Left lung (tissue), 10 donors: ENCODE data around the gene UBE2F. TPM values are rescaled to one million over a fixed set of nuclear protein-coding genes. Genes with fewer than 3 reads are reported as not detected.

Experiments
- ATAC-seq: fragments of 200-7000 bp; cut with Tn5 transposase; one replicate; pipeline ENCODE4 v1.9.1; 2020; ENCODE audit warnings: moderate library complexity
- DNase-seq, 4 donors: peaks; one replicate each; pipeline ENCODE4 v3.0.0-alpha.2; 2013 to 2020
- H3K27ac ChIP-seq, 2 donors: fragments of 200-600 bp; sonication (generic) in 1 of 2; one replicate each; pipeline versions ENCODE4 v1.5.0 to v1.8.0; 2020 to 2021
- H3K27me3 ChIP-seq, 2 donors: fragments of 200-600 bp; sonication (generic) in 1 of 2; one replicate each; pipeline versions ENCODE4 v1.5.0 to v1.8.0; 2020 to 2021
- H3K36me3 ChIP-seq, 2 donors: fragments of 200-600 bp; sonication (generic) in 1 of 2; one replicate each; pipeline versions ENCODE4 v1.5.0 to v1.8.0; 2020 to 2021
- H3K4me1 ChIP-seq, 2 donors: fragments of 200-600 bp; one replicate each; pipeline ENCODE4 v1.8.0; 2021
- H3K4me3 ChIP-seq, 2 donors: fragments of 200-600 bp; sonication (generic) in 1 of 2; one replicate each; pipeline versions ENCODE4 v1.5.0 to v1.8.0; 2020 to 2021; ENCODE audit warnings: mild to moderate bottlenecking in 1 of 2
- H3K9me3 ChIP-seq, 2 donors: fragments of 200-600 bp; sonication (generic) in 1 of 2; one replicate each; pipeline versions ENCODE4 v1.5.0 to v1.8.0; 2020 to 2021
- CTCF ChIP-seq, 2 donors: fragments of 200-600 bp; sonication (generic) in 1 of 2; IDR thresholded peaks; one replicate each; pipeline versions ENCODE4 v1.5.0 to v1.8.0; 2021; ENCODE audit warnings: antibody characterized with exemption in 2 of 2
- intact Hi-C, 2 donors: fragments of 100-400 bp; cut with DNase I; formaldehyde crosslinking; loops; one replicate each; pipeline versions ENCODE4 v1.11.2 to v1.14.2; 2022
- polyA plus RNA-seq, 6 donors: library from polyadenylated mRNA; unstranded; fragments of 120-200 nt; gene quantifications; one replicate each; pipeline ENCODE4 v1.2.1, GENCODE V29; 2013; ENCODE audit not compliant: insufficient read length in 6 of 6
- total RNA-seq, 2 donors: library from RNA; stranded (reverse); fragmentation: NEBNext Ultra II Directional; extraction: Animal tissue kit (Norgen Biotek cat#: 25700); gene quantifications; one replicate each; pipeline ENCODE4 v1.2.1, GENCODE V29; 2021
- donor health status: DM: no; HTN: yes; CAD: no.
- donor health status: DM: no; HTN: no; CAD: no.

UBE2F gene
- total and polyA plus RNA-seq, 8 donors: 33.9 to 58.9 (median 34.7) TPM

- H3K36me3 ChIP-seq: peaks cover 0 to 51% of the 10 kb centered on the region in 2 donors
- intact Hi-C loops: no loop called here
- H3K4me3 ChIP-seq: no peak overlapping the region
- H3K9me3 ChIP-seq: no peaks in the 10 kb centered on the region
- ATAC-seq: peak; percentile 92
- no peaks in the 10 kb centered on the region for H3K4me1 ChIP-seq
- peak overlapping the region in 1 of 2 donors; percentile 50 for H3K27ac ChIP-seq
- peak in 1 of 4 donors; percentile 59 for DNase-seq
- no peak for TF ChIP-seq CTCF (IDR thresholded peaks at IDR 0.05)
- no peaks in the 10 kb centered on the region for H3K27me3 ChIP-seq
These were observed 29.3 kb downstream of the UBE2F start for GRCh38 chr2:237996021-237996593.

GRCh38 chr2:237997521-237997920, 30.7 kb downstream of the UBE2F start:
- no peaks in the 10 kb centered on the region for H3K9me3 ChIP-seq
- intact Hi-C loops: no loop called here
- TF ChIP-seq CTCF (IDR thresholded peaks at IDR 0.05): no peak
- H3K27ac ChIP-seq: no peak overlapping the region
- H3K4me3 ChIP-seq: no peak overlapping the region
- ATAC-seq (no peak), DNase-seq (no peak)
- H3K27me3 ChIP-seq: no peaks in the 10 kb centered on the region
- H3K4me1 ChIP-seq: no peaks in the 10 kb centered on the region
- peaks cover 0 to 45% of the 10 kb centered on the region in 2 donors for H3K36me3 ChIP-seq

GRCh38 chr2:237998530-237998929, 31.7 kb downstream of the UBE2F start:
- intact Hi-C loops: no loop called here
- ATAC-seq: no peak
- no peaks in the 10 kb centered on the region for H3K4me1 ChIP-seq
- H3K4me3 ChIP-seq: no peak overlapping the region
- TF ChIP-seq CTCF (IDR thresholded peaks at IDR 0.05): no peak
- no peak overlapping the region for H3K27ac ChIP-seq
- no peaks in the 10 kb centered on the region for H3K27me3 ChIP-seq
- no peaks in the 10 kb centered on the region for H3K9me3 ChIP-seq
- H3K36me3 ChIP-seq: peaks cover 0 to 37% of the 10 kb centered on the region in 2 donors
- no peak for DNase-seq

- no peak for TF ChIP-seq CTCF (IDR thresholded peaks at IDR 0.05)
- no peaks in the 10 kb centered on the region for H3K4me1 ChIP-seq
- no peak for DNase-seq
- ATAC-seq: no peak
- no peaks in the 10 kb centered on the region for H3K9me3 ChIP-seq
- no peaks in the 10 kb centered on the region for H3K27me3 ChIP-seq
- intact Hi-C loops: no loop called here
- H3K27ac ChIP-seq: no peak overlapping the region
- no peak overlapping the region for H3K4me3 ChIP-seq
- H3K36me3 ChIP-seq: peaks cover 0 to 20% of the 10 kb centered on the region in 2 donors
These were observed 36.6 kb downstream of the UBE2F start for GRCh38 chr2:238003234-238004031.

- no peak overlapping the region for H3K27ac ChIP-seq
- peaks cover 0 to 20% of the 10 kb centered on the region in 2 donors for H3K36me3 ChIP-seq
- DNase-seq (no peak), ATAC-seq (no peak)
- intact Hi-C loops: no loop called here
- H3K4me1 ChIP-seq: no peaks in the 10 kb centered on the region
- no peak for TF ChIP-seq CTCF (IDR thresholded peaks at IDR 0.05)
- H3K9me3 ChIP-seq: no peaks in the 10 kb centered on the region
- no peaks in the 10 kb centered on the region for H3K27me3 ChIP-seq
- H3K4me3 ChIP-seq: no peak overlapping the region
These were observed 37.4 kb downstream of the UBE2F start for GRCh38 chr2:238004077-238004830.
